Glomerular endothelial cell (primary cell): ENCODE data around the gene VSIR. TPM values are rescaled to one million over a fixed set of nuclear protein-coding genes. Genes with fewer than 3 reads are reported as not detected.

Experiments
- DNase-seq: peaks from one replicate; pipeline ENCODE4 v3.0.0-alpha.2; 2011; ENCODE audit warnings: low read depth, low spot score; ENCODE audit errors: extremely low read depth
- total RNA-seq: library from RNA; depleted of rRNA; stranded (reverse); fragments of >200 nt; gene quantifications from 2 replicates; pipeline ENCODE4 v1.2.3, GENCODE V29; 2015

Gene VSIR
- total RNA-seq, 1 donor from 2014 or later: 53.8 TPM

- no peak for DNase-seq
These were observed 56.3 kb downstream of the VSIR start for GRCh38 chr10:71717056-71717455.

DNA sequence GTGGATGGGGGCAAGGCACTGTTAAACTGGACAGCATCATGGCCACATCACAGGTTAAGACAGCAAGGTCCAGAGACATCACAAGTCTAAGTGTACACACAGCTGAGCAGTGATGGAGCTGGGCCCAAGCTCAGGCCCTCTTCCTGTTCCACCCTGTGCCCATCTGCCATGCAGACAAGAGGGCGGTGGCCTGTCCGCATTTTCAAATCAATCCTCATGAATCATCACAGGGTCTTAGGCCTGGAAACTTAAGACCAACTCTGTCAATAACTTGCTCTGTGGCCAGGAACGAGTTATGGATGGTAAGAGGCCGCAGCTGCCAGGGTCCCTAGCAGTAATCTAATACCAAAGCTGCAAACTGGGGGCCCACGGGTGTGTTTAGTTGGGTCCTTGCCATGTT lies 56.9 kb downstream of the VSIR start:
- no peak for DNase-seq

- no peak for DNase-seq
These were observed 57.5 kb downstream of the VSIR start for GRCh38 chr10:71715860-71716259.

DNA sequence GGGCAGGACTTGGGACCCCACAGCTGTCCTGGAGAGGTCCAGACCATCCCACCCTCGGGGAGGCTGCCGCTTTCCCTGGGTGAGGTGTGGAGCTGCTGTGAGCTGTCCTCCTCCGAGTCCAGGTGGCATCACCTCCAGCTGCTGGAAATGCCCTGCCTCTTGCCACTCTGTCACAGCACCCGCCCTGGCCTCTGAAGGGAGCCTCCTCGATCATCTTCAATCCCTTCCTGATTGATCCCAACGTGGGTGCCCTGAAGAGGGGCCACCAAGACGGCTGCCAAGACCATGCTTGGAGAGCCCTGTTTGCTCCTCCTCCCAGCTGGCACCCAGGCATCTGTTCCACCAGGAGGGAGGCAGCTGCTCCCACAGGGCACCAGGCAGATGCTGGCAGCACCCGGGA lies 58.3 kb downstream of the VSIR start:
- DNase-seq: no peak

- no peak for DNase-seq
These were observed 58.7 kb downstream of the VSIR start for GRCh38 chr10:71714592-71714991.

- no peak for DNase-seq
These were observed 59.3 kb downstream of the VSIR start for GRCh38 chr10:71714031-71714410.

- no peak for DNase-seq
These were observed 59.9 kb downstream of the VSIR start for GRCh38 chr10:71713135-71714030.

- DNase-seq: no peak
These were observed 60.7 kb downstream of the VSIR start for GRCh38 chr10:71712572-71713134.

DNA sequence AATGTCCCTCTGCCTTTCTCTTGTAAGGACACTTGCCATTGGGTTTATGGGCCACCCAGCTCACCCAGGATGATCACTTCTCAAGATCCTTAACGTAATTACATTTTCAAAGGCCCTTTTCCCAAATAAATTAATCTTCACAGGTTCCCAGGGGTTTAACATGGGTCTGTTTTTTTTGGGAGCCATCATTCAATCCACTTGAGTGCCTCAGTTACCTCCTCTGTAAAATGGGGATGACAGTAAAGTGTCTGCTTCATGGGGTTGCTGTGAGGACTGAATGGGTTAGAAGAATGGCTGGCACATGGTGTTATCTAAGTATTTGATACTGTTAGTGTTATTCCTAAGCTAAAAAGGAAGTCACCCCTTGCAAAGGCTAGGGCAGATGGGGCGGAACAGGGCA lies 61.1 kb downstream of the VSIR start:
- no peak for DNase-seq

- DNase-seq: no peak
These were observed 62.2 kb downstream of the VSIR start for GRCh38 chr10:71711052-71711623.

- DNase-seq: no peak
These were observed 62.8 kb downstream of the VSIR start for GRCh38 chr10:71710519-71710918.

GRCh38 chr10:71708897-71709882 lies 64.1 kb downstream of the VSIR start:
- no peak for DNase-seq

GRCh38 chr10:71708301-71708703 lies 65.0 kb downstream of the VSIR start:
- no peak for DNase-seq

- no peak for DNase-seq
These were observed 66.0 kb downstream of the VSIR start for GRCh38 chr10:71707240-71707789.

GRCh38 chr10:71706216-71707121 lies 66.9 kb downstream of the VSIR start:
- no peak for DNase-seq

DNA sequence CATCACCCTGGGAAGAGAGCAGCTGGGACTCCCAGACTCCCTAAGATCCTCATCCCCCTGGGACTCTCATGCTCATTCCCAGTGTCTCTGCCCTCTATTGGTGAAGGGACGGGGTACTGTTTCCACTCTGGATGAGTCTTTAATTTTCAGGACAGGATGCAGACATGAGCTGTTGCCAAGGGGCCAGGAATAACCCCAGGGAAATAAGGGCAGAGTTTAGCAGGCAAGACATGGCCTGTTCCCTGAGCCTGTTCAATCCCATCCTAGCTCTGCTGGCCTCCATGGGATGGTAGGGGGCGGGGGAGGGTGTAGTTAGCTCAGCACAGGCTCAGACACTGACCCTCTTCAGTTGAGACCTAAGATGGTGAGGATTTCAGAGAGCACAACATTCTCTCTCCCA lies 67.7 kb downstream of the VSIR start:
- DNase-seq: no peak

DNA sequence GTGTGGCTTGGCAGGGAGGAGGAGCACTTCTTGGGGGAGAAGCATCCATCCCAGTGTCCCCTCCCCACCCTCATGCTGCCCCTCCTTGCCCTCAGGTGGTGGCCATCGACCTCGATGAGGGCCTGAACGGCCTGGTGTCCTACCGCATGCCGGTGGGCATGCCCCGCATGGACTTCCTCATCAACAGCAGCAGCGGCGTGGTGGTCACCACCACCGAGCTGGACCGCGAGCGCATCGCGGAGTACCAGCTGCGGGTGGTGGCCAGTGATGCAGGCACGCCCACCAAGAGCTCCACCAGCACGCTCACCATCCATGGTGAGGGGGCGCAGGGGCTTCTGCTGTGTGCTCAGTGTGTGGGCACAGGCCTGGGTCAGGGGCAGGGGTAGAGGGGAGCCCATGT lies 68.5 kb downstream of the VSIR start:
- no peak for DNase-seq

DNA sequence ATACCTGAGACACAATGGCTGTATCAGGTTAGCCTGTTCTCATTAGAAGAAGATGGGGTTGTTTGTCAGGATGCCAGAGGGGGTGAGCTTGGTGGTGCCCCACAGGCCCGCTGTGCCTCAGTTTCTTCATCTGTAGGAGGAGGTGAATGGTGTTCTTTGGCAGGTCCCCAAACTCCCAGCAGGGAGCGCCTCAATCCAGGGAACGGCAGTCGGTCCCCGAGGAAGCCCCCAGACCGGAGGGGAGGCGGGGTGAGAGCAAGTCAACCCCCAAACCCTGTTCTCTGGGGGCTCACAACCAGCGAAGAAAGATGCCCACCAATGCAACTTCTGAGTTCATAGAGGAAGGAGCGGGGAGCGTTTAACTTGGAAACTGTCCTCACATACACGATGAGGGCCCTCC lies 69.7 kb downstream of the VSIR start:
- DNase-seq: no peak

GRCh38 chr10:71701496-71702132 lies 71.7 kb downstream of the VSIR start:
- no peak for DNase-seq
